ENCODE measurements around the gene MRPS22. TPM values are rescaled to one million over a fixed set of nuclear protein-coding genes. Genes with fewer than 3 reads are reported as not detected.

MRPS22 gene
- total and polyA plus RNA-seq, 9 of the 15 experiments (the other 6 are each of a cell fraction or from before 2014, with no cell fraction given) = 148 to 397 (median 229) TPM

- TF ChIP-seq ARID3B (CRISPR knock-in tag; IDR thresholded peaks at IDR 0.05; ENCODE audit: borderline replicate concordance) (no peak), XRCC5 (IDR thresholded peaks at IDR 0.05; ENCODE audit: low read depth, low read length) (peak; percentile 88; the same call in 1 of the 2 replicates), KLF10 (CRISPR knock-in tag; IDR thresholded peaks at IDR 0.05) (no peak), ZBTB43 (CRISPR knock-in tag; IDR thresholded peaks at IDR 0.05) (no peak), TSC22D4 (tag; IDR thresholded peaks at IDR 0.05) (no peak), JUND (IDR thresholded peaks at IDR 0.05; ENCODE audit: borderline replicate concordance, low read depth, low read length) (peak; percentile 70), JUND (tag; IDR thresholded peaks at IDR 0.05; ENCODE audit: borderline replicate concordance, low read depth, low read length) (no peak; the same call in 2 of the 3 replicates), HEY1 (CRISPR knock-in tag; IDR thresholded peaks at IDR 0.05; ENCODE audit: borderline replicate concordance) (no peak), ZNF324 (CRISPR knock-in tag; IDR thresholded peaks at IDR 0.05) (peak; percentile 51; the same call in 1 of the 2 replicates), FOS (IDR thresholded peaks at IDR 0.05; ENCODE audit: extremely low read depth, insufficient read length) (no peak), ZNF444 (CRISPR knock-in tag; IDR thresholded peaks at IDR 0.05) (no peak), POLR2H (tag; IDR thresholded peaks at IDR 0.05; ENCODE audit: low read depth) (no peak)
- TF ChIP-seq, protein P1, sequence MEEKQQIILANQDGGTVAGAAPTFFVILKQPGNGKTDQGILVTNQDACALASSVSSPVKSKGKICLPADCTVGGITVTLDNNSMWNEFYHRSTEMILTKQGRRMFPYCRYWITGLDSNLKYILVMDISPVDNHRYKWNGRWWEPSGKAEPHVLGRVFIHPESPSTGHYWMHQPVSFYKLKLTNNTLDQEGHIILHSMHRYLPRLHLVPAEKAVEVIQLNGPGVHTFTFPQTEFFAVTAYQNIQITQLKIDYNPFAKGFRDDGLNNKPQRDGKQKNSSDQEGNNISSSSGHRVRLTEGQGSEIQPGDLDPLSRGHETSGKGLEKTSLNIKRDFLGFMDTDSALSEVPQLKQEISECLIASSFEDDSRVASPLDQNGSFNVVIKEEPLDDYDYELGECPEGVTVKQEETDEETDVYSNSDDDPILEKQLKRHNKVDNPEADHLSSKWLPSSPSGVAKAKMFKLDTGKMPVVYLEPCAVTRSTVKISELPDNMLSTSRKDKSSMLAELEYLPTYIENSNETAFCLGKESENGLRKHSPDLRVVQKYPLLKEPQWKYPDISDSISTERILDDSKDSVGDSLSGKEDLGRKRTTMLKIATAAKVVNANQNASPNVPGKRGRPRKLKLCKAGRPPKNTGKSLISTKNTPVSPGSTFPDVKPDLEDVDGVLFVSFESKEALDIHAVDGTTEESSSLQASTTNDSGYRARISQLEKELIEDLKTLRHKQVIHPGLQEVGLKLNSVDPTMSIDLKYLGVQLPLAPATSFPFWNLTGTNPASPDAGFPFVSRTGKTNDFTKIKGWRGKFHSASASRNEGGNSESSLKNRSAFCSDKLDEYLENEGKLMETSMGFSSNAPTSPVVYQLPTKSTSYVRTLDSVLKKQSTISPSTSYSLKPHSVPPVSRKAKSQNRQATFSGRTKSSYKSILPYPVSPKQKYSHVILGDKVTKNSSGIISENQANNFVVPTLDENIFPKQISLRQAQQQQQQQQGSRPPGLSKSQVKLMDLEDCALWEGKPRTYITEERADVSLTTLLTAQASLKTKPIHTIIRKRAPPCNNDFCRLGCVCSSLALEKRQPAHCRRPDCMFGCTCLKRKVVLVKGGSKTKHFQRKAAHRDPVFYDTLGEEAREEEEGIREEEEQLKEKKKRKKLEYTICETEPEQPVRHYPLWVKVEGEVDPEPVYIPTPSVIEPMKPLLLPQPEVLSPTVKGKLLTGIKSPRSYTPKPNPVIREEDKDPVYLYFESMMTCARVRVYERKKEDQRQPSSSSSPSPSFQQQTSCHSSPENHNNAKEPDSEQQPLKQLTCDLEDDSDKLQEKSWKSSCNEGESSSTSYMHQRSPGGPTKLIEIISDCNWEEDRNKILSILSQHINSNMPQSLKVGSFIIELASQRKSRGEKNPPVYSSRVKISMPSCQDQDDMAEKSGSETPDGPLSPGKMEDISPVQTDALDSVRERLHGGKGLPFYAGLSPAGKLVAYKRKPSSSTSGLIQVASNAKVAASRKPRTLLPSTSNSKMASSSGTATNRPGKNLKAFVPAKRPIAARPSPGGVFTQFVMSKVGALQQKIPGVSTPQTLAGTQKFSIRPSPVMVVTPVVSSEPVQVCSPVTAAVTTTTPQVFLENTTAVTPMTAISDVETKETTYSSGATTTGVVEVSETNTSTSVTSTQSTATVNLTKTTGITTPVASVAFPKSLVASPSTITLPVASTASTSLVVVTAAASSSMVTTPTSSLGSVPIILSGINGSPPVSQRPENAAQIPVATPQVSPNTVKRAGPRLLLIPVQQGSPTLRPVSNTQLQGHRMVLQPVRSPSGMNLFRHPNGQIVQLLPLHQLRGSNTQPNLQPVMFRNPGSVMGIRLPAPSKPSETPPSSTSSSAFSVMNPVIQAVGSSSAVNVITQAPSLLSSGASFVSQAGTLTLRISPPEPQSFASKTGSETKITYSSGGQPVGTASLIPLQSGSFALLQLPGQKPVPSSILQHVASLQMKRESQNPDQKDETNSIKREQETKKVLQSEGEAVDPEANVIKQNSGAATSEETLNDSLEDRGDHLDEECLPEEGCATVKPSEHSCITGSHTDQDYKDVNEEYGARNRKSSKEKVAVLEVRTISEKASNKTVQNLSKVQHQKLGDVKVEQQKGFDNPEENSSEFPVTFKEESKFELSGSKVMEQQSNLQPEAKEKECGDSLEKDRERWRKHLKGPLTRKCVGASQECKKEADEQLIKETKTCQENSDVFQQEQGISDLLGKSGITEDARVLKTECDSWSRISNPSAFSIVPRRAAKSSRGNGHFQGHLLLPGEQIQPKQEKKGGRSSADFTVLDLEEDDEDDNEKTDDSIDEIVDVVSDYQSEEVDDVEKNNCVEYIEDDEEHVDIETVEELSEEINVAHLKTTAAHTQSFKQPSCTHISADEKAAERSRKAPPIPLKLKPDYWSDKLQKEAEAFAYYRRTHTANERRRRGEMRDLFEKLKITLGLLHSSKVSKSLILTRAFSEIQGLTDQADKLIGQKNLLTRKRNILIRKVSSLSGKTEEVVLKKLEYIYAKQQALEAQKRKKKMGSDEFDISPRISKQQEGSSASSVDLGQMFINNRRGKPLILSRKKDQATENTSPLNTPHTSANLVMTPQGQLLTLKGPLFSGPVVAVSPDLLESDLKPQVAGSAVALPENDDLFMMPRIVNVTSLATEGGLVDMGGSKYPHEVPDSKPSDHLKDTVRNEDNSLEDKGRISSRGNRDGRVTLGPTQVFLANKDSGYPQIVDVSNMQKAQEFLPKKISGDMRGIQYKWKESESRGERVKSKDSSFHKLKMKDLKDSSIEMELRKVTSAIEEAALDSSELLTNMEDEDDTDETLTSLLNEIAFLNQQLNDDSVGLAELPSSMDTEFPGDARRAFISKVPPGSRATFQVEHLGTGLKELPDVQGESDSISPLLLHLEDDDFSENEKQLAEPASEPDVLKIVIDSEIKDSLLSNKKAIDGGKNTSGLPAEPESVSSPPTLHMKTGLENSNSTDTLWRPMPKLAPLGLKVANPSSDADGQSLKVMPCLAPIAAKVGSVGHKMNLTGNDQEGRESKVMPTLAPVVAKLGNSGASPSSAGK (IDR thresholded peaks at IDR 0.05) = no peak; the same call in 1 of the 2 replicates
These were observed 14.4 kb upstream of the MRPS22 start (continued) for GRCh38 chr3:139329364-139329850.
